HG02610 (cell line): ENCODE data around the gene SLC25A48.

Experiments
- ATAC-seq: cut with Tn5 transposase; IDR thresholded peaks from one replicate; pipeline ENCODE4 v1.9.1; 2021; ENCODE audit warnings: mild to moderate bottlenecking, moderate library complexity; ENCODE audit not compliant: unreplicated experiment

SLC25A48 gene

GRCh38 chr5:135834639-135835529, at the start of gene SLC25A48:
Gene SLC25A48 (plus strand): TSS chr5:135834663. CDS start chr5:135834848, 185 bp downstream.
- no peak for ATAC-seq

GRCh38 chr5:135800656-135801055, 33.8 kb upstream of the SLC25A48 start:
- no peak for ATAC-seq

GRCh38 chr5:135810188-135810943, 24.1 kb upstream of the SLC25A48 start:
- ATAC-seq: no peak

- no peak for ATAC-seq
Observed at GRCh38 chr5:135811007-135811406, 23.5 kb upstream of the SLC25A48 start.

GRCh38 chr5:135813758-135814157, 20.7 kb upstream of the SLC25A48 start:
- no peak for ATAC-seq

GRCh38 chr5:135814316-135814715, 20.1 kb upstream of the SLC25A48 start:
- ATAC-seq: no peak

- ATAC-seq: no peak
Observed at GRCh38 chr5:135814812-135815211, 19.7 kb upstream of the SLC25A48 start.

GRCh38 chr5:135821061-135821801, 13.2 kb upstream of the SLC25A48 start:
- no peak for ATAC-seq

- ATAC-seq: no peak
Observed at GRCh38 chr5:135821802-135822201, 12.7 kb upstream of the SLC25A48 start.

GRCh38 chr5:135822286-135822685, 12.2 kb upstream of the SLC25A48 start:
- ATAC-seq: no peak

- ATAC-seq: no peak
Observed at GRCh38 chr5:135822959-135823358, 11.5 kb upstream of the SLC25A48 start.

GRCh38 chr5:135823881-135824280, 10.6 kb upstream of the SLC25A48 start:
- ATAC-seq: no peak

- ATAC-seq: no peak
Observed at GRCh38 chr5:135824541-135825041, 9.9 kb upstream of the SLC25A48 start.

- no peak for ATAC-seq
Observed at GRCh38 chr5:135825373-135826220, 8.9 kb upstream of the SLC25A48 start.

- no peak for ATAC-seq
Observed at GRCh38 chr5:135826221-135826525, 8.3 kb upstream of the SLC25A48 start.

GRCh38 chr5:135826994-135827671, 7.3 kb upstream of the SLC25A48 start:
- ATAC-seq: no peak

GRCh38 chr5:135827965-135828781, 6.3 kb upstream of the SLC25A48 start:
- ATAC-seq: no peak

GRCh38 chr5:135828782-135829127, 5.7 kb upstream of the SLC25A48 start:
- no peak for ATAC-seq

GRCh38 chr5:135829179-135829578, 5.3 kb upstream of the SLC25A48 start:
- ATAC-seq: no peak
